Activated CD4-positive, alpha-beta T cell treated with anti-CD3 and anti-CD28 coated beads, Interleukin-2, Interleukin-6, amounts not matched to agents 100 ng/mL and 50 ng/mL, durations not matched to agents 16 hours and 8 hours (primary cell): ENCODE data around the gene ZBTB25.
"Not testable (repeated sequence)": the region's sequence is repeated elsewhere in the genome, so short reads cannot be mapped to it uniquely, and the experiment has no call there.

Source experiments
- DNase-seq: peaks from one replicate; pipeline ENCODE4 v3.0.0-alpha.2; 2020

ZBTB25 gene

DNA sequence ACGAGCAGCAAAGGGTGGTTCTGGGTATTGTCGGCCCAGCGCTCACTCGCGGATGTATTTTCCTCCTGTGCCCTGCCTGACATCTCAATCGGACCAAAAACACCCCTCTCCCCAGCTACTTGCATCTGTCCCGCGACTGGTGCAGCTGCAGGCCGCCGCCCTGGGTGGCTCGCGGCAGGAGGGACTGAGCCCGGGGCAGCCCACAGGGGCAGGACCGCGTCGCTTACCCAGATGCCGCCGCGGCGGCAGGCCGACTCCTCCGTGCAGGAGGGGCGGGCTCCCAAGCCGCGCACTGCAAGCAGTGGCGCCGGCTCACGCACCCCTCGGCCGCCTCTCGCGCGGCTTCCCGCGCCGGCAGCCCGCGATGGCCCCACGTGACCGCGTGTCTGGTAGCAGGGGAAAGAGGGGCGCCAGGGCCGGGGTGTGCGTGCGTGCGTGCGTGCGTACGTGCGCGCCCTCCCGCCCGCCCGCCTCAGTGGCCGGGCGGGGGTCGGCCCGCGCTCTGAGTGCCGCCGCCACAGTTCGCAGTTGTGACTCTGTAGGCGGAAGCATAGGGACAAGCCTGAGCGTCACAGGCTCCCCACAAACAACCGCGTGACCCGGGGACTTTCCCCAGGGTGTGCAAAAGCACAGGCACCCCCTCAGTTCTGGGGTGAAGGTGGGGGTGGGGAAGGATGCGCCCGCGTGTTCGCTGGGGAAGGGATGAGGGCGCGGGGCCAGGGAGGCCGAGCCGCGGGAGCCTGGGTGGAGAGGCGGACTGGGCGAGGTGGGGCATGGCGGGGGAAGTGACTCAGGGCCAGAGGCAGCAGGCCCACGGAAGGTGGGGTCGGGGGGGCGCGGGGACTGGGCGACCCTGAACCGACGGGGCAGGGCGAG, at the start of gene ZBTB25:
ZBTB25 (minus strand) TSS at position 405 of the 876 bp plus-strand sequence. CDS start 13,305 bp downstream, outside the sequence.
- peak; percentile 97 for DNase-seq

- no peak for DNase-seq
Measured at GRCh38 chr14:64550621-64551333, 47.1 kb upstream of the ZBTB25 start.

DNA sequence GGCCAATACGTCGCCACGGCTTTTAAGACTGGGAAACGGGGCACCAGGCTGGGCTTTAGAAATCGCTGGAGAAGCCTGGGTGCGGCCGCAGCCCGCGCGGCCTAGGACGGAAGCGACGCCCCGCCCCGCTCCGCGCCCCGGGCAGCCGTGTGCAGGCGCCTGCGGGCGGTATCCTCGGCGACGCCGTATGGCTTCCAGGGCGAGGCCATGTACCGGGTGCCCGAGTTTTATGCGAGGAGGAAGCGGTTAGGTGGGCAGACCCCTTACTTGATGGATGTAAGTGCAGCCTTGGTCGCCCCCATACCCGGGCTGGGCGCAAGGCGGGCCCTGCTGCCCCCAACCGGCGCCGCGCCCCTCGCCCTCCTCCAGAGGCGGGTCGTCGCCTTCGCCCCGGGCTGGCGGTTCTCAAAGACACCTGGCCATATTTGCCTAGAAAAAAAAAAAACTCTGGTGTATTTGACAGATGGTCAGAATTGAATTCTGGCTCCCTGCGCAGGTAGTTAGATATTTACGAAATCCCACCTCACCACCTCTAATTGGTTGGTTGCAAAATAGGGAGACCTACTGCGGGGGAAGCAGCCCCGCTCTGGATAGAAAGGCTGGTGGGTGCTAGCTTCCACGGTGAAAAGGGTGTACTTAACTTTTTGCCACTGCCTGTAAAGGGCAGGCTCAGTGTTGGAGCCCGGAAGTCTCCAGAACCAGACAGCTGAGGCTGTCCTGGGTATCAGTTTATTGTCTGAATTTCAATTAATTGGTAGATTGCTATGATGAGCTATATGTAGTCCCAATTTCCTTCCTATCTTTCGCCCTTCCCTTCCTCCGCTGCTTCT, 46.4 kb upstream of the ZBTB25 start, which contains the start of gene PPP1R36:
PPP1R36 (plus strand) TSS at position 171 of the 830 bp plus-strand sequence; CDS start at position 208, 37 bp downstream.
- peak; percentile 42 for DNase-seq

DNA sequence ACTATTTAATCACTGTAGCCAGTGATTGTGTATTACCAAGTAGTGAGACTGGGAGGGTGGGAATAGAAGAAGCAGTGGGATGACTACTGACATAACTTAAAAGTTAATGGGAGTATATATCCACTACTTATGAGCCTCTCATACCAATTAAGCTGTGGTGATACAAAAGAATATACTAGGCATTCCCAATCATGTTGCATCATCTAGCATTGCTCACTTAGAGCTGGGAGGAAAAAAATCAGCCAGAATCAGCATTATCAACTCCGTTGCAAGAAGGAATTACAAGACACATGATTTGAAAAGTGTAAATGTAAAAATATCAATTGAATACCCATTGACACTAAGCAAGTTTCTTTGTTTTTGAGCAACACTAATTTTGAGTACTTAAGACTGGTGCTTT, 45.4 kb upstream of the ZBTB25 start:
- no peak for DNase-seq

GRCh38 chr14:64544607-64545312, 41.1 kb upstream of the ZBTB25 start:
- no peak for DNase-seq

- DNase-seq: no peak
Measured at GRCh38 chr14:64542836-64543201, 39.2 kb upstream of the ZBTB25 start.

- DNase-seq: no peak
Measured at GRCh38 chr14:64541972-64542835, 38.6 kb upstream of the ZBTB25 start.

GRCh38 chr14:64541261-64541971, 37.8 kb upstream of the ZBTB25 start:
- DNase-seq: no peak

- DNase-seq: peak; percentile 98
Measured at GRCh38 chr14:64540208-64541202, 36.9 kb upstream of the ZBTB25 start, which contains the start of gene HSPA2. TSS of gene HSPA2 (plus strand) at chr14:64540741. CDS start at chr14:64540850, 109 bp downstream.

GRCh38 chr14:64536488-64537245, 33.0 kb upstream of the ZBTB25 start:
- DNase-seq: no peak

- no peak for DNase-seq
Measured at GRCh38 chr14:64531567-64531966, 27.9 kb upstream of the ZBTB25 start.

DNA sequence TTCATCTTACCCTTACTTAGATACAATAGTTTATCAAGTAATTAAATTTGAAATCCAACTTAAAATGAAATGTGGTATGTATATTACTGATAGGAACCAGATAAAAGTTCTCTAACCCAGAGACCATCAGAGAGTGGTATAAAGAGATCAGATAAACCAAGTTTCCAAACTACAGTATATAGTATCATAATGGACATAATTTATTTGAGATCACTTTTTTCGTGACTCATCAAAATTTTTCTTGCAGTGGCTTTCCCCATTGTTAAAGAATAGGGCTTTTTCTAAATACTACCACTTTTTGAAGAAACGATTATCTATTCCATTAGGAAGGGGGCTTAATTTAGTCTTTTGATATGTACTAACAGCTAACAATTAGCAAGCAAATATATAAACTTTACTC, 21.7 kb upstream of the ZBTB25 start:
- DNase-seq: no peak

- no peak for DNase-seq
Measured at GRCh38 chr14:64522591-64523355, 19.1 kb upstream of the ZBTB25 start.

- DNase-seq: no peak
Measured at GRCh38 chr14:64520699-64521098, 17.1 kb upstream of the ZBTB25 start.

- no peak for DNase-seq
Measured at GRCh38 chr14:64518229-64518628, 14.6 kb upstream of the ZBTB25 start.

GRCh38 chr14:64517667-64518066, 14.0 kb upstream of the ZBTB25 start:
- not testable (repeated sequence) for DNase-seq

- no peak for DNase-seq
Measured at GRCh38 chr14:64516969-64517368, 13.3 kb upstream of the ZBTB25 start.

GRCh38 chr14:64515053-64515452, 11.4 kb upstream of the ZBTB25 start:
- no peak for DNase-seq
